ENCODE measurements around the gene BRPF1.
"Not testable (repeated sequence)": the region's sequence is repeated elsewhere in the genome, so short reads cannot be mapped to it uniquely, and the experiment has no call there.

Gene BRPF1

DNA sequence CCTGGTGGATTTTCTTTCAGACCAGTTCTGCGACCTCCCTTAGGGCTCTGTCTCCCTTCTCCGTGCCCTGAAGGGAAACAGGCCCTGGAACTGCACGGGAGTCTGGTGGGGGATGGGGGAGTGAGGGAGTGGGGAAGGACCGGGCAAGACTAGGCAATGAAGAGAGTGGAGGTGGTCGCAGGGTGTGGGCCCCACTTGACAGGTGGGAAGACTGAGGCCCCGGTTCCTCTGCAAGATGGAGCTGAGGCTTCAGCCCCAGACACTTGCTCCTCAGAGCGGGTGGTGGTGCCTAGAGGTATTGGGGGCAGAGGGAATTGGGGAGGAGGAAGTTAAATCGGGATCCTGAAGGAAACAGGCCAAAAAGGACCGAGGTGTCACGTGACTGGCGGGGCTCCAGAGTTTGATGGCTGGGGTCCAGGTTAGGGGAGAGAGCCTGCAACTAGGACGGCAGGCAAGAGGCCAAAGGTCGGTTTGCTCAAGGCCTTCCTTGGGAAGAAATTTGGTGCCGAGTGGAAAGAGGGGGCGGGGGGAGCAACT is 38.8 kb downstream of the BRPF1 start:
- no peak for DNase-seq

DNA sequence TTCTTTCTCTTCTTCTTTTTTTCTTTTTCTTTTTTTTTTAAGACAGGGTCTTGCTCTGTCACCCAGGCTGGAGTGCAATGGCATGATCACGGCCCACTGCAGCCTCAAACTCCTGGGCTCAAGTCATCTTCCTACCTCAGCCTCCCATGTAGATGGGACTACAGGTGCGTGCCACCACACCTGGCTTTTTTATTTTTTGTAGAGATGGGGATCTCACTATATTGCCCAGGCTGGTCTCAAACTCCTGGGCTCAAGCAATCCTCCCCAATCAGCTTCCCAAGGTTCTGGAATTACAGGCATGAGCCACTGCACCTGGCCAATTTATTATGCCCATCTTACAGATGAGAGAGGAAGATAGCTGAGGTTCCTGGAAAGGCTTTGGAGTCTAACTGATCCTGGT is 39.5 kb downstream of the BRPF1 start:
- not testable (repeated sequence) for DNase-seq

DNA sequence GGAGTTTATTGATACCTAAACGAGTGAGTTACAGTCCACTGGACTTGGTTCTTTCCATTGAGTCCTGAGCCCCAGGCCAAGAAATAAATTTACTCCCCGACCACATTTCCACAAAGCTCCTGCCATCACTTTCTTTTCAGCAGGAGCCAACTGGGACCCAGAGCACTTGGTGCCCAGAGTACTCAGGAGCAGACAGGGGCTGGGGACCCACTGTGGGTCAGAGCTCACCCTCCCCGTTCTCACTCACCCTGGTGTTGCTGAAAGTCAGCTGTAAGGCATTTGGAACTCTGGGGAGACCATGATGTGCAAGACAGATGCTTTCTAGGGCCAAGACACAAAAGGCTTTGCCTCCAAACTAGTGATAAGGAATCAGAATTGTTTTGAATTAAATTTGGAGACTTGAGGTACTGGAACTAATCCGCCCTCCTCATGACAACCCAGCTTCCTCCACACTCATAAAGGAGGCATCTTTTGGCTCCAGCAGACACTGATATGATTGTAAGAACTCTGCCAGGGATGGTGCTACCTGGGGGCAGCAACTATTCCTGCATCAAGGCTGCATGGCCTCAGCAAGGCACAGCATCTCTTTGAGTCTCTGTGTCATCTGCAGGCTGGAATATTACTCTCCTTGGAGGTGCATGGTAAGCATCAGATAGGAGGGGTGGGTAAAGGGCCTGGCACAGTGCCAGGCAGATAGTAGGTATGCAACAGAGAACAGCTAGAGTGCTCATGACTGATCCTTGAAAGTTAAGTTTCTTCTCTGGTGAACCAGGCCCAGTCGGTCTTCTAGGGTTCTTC is 45.6 kb downstream of the BRPF1 start:
- no peak for DNase-seq

DNA sequence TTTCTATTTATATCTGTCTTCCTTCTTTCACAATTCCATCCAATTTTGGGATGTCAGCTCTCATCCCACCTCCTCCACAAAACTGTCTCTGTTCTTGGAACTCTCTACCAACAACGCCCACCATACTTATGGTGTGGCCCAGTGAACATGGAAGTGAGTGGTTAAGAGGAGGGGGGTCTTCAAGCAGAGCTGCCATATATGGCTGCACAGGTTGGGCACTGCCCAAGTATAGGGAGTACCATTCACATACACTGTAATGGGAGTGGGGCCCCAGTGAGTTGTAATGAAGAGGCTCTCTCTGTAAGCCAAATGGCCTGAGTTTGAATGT is 46.1 kb downstream of the BRPF1 start:
- DNase-seq, result no peak

DNA sequence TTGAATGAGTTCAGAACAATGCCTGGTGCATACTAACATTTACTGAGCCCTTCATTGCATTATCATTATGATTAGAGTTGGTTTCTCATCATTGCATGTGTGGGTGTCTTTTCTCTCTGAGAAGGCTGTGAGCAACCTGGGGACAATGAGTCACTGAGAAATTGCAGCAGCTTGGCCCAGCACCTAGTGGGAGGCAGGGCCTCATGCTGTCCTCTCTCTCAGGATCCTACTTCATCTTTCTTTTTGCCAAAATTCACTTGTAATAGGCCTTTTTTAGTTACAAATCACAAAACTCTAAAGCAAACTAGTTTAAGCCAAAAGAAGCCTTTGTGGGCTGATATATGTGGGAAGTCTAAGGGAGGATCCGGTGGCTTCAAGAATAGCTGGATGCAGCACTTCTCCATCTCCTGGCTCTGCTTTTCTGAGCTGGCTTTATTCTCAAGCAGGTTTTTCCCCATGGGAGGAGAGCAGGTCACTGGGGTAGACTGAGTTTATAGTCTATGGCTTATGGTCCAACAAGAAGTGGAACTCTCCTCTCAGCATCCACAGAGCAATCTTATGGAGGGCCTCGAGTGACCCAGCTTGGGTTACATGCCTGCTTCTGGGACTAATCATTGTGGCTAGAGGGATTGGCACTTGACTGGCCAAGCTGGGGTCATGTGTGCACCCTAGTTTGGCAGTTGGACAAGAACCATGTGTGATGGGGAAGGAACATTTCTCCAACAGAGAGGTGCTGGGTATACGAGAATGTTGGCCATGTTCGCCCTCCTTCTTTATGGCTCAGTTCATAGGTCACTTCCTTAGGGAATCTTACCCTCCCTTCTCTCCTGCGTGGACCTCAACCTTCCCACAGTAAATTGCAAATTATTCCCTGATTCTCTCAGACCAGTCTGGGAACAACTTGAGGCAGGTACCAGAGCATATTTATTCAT is 46.9 kb downstream of the BRPF1 start:
- peak; percentile 57 for DNase-seq

DNA sequence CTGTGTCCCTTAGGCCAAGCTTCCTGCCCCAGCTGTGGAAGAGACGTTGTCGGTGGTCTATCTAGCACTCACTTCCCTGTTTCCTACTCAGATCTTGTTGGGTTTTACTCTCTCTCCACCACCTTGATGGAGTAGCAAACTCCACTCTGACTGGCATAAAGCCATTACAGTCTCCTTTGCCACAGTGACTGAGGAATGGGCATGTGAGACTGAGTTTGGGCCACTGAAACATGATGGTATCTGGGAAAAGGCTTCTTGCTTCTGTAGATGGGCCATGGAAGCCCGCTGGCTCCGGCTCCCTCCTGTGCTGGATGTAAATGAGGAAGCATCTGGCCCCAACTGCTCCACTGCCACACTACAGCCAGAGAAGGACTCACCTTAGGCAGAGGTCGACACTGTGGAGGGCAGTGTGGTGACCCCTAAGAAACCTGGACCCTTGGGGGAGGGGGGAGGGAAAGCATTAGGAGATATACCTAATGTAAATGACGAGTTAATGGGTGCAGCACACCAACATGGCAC is 47.6 kb downstream of the BRPF1 start:
- no peak for DNase-seq

DNA sequence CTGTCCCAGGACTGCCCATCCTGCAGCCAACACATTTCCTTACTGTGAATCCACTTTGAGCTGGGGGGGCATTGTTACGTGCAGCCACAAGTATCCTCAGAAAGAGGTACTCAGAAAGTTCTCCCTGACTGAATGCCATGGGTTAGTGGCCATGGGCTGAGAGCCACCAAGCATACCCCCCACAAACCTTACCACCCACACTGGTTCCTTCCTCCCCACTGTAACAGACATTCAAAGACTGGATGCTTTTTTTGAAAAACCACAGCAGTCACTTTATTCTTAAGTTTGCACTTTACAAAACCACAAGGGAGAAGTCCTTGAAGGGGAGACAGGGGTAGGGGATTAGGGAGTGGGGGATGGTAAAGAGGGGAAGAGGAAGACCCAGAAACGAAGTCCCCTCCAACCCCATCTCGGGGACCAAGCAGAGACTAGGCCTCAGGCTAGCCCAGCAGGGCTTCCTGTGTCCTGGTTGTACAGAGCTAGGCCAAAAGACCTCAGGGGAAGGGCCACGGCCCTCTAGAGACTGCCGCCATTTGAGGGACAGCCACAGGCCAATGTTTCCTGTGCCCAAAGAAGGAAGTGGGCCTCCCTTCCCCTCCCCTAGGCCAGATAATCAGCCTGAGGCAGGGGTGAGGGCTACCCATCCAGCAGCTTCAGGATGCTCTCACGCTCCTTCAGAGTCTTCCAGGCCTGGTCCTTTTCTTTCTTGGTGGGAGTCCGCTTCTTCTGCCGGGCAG is 48.4 kb downstream of the BRPF1 start:
- no peak for DNase-seq

DNA sequence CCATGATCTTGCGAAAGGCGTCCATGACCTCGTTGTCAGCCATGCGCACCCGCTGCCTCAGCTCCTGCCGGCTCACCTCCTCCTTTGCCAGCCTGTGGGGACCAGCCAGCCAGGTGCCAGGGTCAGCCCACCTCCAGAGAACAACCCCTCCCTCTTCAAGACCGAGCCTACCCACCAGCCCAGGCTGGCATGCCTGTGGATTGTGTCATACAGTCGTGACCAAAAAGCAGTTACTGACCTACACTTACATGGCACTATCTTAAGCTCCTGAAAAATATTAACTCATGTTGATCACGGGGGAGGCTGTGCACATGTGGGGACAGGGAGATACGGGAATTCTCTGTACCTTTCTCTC is 48.9 kb downstream of the BRPF1 start:
- DNase-seq, result no peak

DNA sequence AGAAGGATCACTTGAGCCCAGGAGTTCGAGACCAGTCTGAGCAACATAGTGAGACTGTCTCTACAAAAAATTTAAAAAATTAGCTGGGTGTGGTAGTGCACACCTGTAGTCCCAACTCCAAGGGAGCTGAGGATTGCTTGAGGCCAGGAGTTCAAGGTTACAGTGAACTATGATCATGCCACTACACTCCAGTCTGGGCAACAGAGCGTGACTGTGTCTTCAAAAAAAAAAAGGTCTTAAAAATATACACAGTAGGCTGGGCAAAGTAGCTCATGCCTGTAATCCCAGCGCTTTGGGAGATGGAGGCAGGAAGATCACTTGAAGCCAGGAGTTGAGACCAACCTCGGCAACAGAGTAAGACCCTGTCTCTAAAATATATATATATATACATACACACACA is 49.4 kb downstream of the BRPF1 start:
- DNase-seq, result no peak

DNA sequence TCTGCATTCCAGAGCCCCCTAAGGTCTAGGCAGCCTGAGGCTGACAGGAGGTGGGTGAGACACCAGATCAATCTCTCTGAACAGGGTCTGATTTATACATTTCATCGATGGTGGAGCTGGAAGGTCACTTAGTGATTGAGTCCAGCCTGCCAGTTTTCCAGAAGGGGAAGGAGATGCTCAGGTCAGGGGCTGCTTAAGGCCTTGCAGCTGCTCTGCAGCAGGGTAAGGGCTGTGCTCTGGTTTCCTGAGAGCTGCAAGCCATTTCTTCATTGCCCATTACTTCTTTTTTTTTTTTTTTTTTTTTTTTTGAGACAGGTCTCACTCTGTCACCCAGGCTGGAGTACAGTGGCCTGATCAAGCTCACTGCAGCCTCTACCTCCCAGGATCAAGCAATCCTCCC is 50.0 kb downstream of the BRPF1 start:
- no peak for DNase-seq

DNA sequence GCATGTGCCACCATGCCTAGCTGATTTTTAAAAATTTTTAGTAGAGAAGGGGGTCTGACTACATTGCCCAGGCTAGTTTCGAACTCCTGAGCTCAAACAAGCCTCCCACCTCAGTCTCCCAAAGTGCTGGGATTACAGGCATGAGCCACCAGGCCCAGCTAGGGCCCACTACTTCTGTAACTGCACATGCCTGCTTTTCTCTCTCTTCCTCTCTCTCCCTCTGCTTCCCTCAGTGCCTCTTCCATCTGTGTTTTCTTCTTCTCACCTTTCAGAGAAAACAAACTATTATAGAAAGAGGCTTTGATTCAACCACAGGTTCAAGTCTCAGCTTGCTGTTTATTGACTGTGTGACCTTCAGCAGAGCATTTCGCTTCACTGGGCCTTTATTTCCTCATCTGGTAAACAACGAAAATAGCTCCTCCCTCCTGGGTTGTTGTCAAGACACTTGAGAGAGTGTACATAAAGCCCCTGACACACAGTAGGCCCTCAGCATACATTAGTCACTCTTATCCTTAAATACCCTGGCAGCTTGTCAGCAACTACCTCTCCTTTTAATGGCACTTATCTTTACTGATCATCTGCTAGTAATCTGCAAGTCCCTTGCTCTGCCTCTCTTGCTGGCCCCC is 50.6 kb downstream of the BRPF1 start:
- DNase-seq, result no peak

DNA sequence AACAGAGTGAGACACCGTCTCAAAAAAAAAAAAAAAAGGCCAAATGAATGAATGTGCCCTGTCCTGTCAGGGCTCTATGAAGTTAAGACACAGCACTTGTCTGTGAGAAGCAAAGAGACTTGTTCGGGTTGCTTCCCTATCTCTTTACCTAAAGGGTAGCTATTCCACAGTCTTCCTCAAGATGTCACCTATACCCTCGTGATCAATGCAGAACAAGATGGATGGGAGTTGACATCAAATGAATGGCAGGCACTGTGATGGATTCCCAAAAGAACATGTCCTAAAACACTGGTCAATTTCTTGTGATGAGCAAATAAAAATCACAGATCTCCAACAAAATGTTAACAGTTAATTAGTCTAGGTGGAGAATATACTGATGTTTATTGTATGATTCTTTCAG is 51.2 kb downstream of the BRPF1 start:
- DNase-seq, result no peak

DNA sequence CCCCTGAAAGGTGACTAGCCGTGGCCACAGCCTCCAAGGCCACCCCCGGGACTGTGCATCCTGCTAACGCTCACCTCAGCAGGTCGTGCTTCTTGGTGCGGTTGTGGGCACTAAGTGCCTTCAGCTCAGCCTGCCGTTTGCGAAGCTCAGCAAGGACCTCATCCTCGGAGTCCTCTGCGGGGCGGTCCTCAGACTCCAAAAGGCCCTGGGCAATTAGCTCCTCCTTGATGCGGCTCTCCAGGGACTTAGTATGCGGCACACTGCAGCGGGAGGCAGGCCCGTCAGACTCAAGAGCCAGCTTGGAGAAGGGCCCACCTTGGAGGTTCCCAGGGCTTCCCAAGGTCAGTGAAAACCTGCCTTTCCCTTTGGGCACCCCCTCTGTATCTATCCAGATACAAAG is 52.4 kb downstream of the BRPF1 start:
- DNase-seq, result no peak

DNA sequence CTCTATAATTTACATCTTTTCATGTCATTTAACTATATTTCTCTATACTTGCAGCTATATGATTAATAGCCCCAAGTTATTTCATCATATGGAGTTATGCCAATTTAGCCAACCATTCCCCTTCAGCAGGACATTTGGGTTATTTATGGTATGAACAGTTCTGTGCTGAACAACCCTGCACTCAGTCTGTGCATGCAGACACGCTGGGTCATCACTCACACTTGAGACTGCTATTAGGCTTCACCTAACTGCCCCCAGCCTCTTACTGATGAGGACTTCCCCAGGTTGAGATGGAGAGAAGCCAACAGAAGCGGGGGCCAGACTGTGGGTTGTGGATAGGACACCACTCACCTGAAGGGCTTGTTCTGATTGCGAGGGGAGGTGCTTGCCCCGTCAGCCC is 53.4 kb downstream of the BRPF1 start:
- DNase-seq, result no peak

DNA sequence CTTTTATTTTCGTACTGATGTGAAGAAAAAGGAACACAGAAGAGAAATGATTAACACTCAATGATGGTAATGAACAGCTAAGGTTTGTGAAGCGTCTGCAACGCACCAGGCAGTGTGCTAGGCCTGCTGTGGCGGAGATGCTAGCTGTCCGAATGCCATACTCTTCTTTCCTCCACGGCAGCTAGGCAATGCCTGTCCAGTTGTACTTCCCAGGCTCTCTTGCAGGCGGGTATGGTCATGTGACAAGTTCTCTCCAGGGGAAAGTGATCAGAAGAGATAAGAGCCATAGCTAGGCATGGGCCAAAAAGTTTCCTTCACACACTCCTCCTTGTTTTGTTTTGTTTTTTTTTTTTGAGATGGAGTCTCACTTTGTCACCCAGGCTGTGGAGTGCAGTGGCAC is 54.1 kb downstream of the BRPF1 start:
- DNase-seq, result no peak

DNA sequence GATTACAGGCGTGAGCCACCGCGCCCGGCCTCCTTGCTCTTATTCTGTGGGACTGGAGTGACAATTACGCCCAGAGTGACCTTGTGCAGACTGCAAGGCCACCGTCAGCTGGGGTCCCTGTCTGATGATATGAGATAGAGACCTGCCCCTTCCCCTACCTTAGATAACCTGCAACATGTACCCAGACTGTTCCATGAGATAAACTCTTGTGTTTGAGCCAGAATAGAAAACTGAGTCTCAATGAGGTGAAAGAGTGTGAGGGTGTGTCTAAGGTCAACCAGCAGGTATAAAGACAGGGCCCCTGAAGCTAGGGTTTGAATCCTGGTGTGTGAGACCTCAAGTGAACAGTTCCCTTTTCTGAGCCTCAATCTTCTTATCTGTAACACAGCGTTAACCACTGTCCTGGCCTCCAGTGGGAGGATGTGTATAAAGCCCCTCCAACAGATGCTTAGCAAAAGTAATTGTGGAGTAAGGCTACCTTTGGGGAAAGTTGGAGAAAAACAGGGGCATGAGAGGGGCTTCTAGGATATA is 54.7 kb downstream of the BRPF1 start:
- DNase-seq, result no peak

DNA sequence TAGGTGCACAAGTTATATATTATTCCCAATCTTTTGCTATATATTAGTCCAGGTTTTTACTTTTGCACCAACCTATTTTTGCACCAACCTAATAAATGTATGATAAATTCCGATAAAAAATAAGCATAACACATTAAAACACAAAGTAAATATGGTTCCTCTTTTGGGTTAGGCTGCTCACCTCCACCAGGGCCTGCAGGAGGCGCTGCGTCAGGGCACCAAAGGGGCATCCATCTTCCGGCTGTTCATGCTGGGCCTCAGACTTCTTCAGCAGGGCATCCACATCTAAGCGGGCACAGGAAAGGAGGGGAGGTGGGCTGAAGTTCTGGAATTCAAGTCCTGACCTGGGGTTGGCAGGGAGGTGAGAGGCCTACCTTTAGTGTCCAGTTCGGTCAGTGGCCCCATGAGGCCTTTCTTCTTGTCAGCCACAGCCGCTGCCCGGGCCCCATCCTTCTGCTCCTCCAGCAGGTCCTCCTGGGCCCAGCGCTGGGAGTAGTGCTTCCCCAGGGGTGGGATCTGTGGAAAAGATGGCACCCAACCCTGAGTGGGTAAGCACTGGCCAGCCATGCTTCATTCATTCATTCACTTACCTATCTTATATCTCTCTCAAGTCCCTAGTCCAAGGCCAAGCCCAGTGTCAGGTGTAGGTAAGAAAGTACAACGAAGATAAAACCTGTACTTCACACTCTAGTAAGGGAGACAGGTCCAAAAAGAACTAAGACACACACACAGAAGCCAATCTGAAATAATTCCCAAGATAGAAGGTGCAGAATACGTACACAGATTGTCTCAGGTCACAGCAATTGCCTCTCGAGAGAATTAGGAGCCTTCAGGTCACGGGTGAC is 55.5 kb downstream of the BRPF1 start:
- DNase-seq, result no peak

DNA sequence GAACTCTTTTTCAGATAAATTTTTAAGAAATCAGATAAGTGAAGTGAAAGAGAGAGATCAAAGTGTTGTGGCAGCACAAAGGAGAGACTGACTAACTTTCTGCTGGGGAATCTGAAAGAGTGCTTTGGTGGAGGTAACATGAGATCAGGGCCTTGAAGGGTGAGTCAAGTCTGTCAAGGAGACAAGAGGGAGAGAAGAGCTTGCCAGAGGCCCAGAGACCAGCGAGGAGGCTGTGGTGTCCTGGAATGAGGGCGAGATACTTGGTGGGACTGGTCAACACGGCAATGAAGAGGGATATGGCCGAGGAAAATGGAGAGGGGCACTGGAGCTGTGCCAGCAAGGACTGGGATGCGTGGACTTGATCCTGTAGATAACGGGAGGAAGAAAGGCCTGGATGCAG is 56.2 kb downstream of the BRPF1 start:
- no peak for DNase-seq

DNA sequence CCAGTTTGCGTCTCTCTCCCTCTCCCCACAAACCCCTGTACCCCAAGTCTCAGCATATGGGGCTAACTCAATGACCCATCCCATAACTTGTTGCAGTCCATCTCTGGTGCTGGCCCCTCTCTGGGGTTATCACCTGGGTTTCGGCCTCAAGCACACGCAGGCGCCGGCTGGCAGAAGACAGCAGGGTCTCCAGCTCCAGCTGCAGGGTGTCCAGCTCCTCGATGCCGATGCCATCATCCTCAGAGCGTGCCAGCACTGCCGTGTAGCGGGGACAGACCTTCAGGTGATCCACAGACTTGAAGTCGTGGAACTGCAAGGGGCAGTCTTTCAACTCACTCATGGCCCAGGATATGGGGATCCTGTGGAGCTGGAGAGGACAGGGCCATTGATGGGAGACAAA is 59.6 kb downstream of the BRPF1 start:
- no peak for DNase-seq

DNA sequence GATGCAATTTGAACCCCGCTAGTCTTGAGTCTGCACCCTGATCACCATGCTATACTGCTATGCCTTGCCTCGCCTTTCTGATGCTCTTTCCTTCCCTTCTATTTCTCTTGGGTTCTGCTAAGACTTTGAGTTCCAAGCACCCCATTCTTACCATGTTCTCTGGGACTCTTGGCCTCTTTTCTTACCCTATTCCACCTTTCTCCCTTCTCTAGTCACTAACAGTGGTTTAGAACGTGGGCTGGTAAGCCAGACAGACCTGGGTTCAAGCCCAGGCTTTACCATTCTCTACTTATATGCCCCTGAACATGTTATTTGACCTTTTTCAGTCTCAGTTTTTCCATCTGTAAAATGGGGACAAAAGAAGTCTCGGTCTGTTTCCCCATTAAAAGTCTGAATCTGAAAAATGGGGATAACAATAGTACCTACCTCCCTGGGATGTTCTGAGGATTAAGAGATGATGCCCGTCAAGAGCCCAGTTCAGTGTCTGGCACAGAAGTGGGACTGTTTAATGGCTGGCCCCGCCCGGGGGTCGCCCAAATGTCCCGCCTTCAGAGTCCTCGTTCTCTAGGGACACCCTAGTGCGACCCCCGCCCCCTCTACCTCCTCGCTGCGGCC is 60.4 kb downstream of the BRPF1 start:
- DNase-seq, result no peak

Measured in stimulated activated CD4-positive, alpha-beta T cell treated with anti-CD3 and anti-CD28 coated beads, Interleukin-4, amount 100 ng/mL, for 1 hour (primary cell).